Pancreas (tissue), 10 donors: Measurements from ENCODE around the gene VAC14. TPM values are rescaled to one million over a fixed set of nuclear protein-coding genes. Genes with fewer than 3 reads are reported as not detected.
A peak's percentile ranks its signal among the peaks of the same experiment; 100 is the strongest.
"Not testable (repeated sequence)": the region's sequence is repeated elsewhere in the genome, so short reads cannot be mapped to it uniquely, and the experiment has no call there.

Source experiments
- ATAC-seq, 4 donors: fragments of 200-7000 bp; cut with Tn5 transposase; one replicate each; pipeline versions ENCODE4 v1.8.0 to v1.9.1; 2020; ENCODE audit warnings: mild to moderate bottlenecking in 4 of 4, moderate library complexity in 4 of 4
- DNase-seq, 6 donors: peaks; one replicate each; pipeline ENCODE4 v3.0.0-alpha.2; 2020
- FAIRE-seq: peaks from 2 replicates; lab custom pipeline; 2012; peaks lifted over from hg19 to GRCh38; lab: Jason Lieb, UNC
- H3K27ac ChIP-seq, 4 donors: fragments of 200-600 bp; sonication (generic); 1 replicate in 3 of 4; 2 replicates in 1 of 4; pipeline versions ENCODE4 v1.5.0 to v1.8.0; 2020
- H3K27me3 ChIP-seq, 4 donors: fragments of 200-600 bp; one replicate each; pipeline ENCODE4 v1.8.0; 2021
- H3K36me3 ChIP-seq, 3 donors: fragments of 200-600 bp; sonication (generic) in 1 of 3; one replicate each; pipeline versions ENCODE4 v1.5.0 to v1.8.0; 2020 to 2021
- H3K4me1 ChIP-seq, 3 donors: fragments of 200-600 bp; one replicate each; pipeline ENCODE4 v1.8.0; 2021
- H3K4me3 ChIP-seq, 4 donors: fragments of 200-600 bp; sonication (generic) in 2 of 4; one replicate each; pipeline versions ENCODE4 v1.5.0 to v1.8.0; 2020 to 2021
- H3K9me3 ChIP-seq, 4 donors: fragments of 200-600 bp; one replicate each; pipeline ENCODE4 v1.8.0; 2021
- CTCF ChIP-seq, 4 donors: fragments of 200-600 bp; sonication (generic) in 3 of 4; IDR thresholded peaks; one replicate each; pipeline versions ENCODE4 v1.5.0 to v1.8.0; 2021; ENCODE audit warnings: antibody characterized with exemption in 4 of 4
- WGBS, 2 donors: extraction: QIAGEN DNeasy Blood & Tissue Kit; methylation state at CpG; one replicate each; pipeline ENCODE4 v1.1.7; 2013; 5-methylcytosine and 5-hydroxymethylcytosine counted together
- intact Hi-C, 3 donors: fragments of 100-400 bp; cut with DNase I; formaldehyde crosslinking; loops; one replicate each; pipeline versions ENCODE4 v1.11.1 to v1.14.2; 2022
- polyA plus RNA-seq, 2 donors: library from polyadenylated mRNA; stranded (reverse); fragments of 200-250 nt; gene quantifications; one replicate each; pipeline ENCODE4 v1.2.3, GENCODE V29; 2013
- total RNA-seq, 6 donors: library from RNA; stranded (reverse); fragmentation: NEBNext Ultra II Directional in 4 of 6; extraction: Animal tissue kit (Norgen Biotek cat#: 25700) in 4 of 6; gene quantifications; one replicate each; pipeline versions ENCODE4 v1.2.1 to v1.2.4, GENCODE V29; 2021 to 2023
- donor health status: healthy with polysubstance abuse.
- donor health status: DM: no; HTN: no; CAD: no; lungs with moderate emphysema.
- donor health status: DM: no; HTN: no; CAD: no.
- donor health status: control.
- donor health status: control.
- donor health status: Bipolar disorder and iron deficiency.
- donor health status: DM: yes; HTN: yes; CAD: no.
- donor health status: DM: no; HTN: no; CAD: no.
- donor health status: DM: no; HTN: no; CAD: no.
- donor health status: DM: yes; HTN: yes; CAD: no.

The VAC14 gene
- total and polyA plus RNA-seq, 8 donors = 9.6 to 36.3 (median 14.9) TPM

- Histone ChIP-seq H3K27ac (no peak overlapping the region), H3K36me3 (no peaks in the 10 kb centered on the region), H3K27me3 (no peaks in the 10 kb centered on the region), H3K4me3 (no peak overlapping the region), H3K4me1 (peaks cover 17 to 32% (median 19%) of the 10 kb centered on the region in 3 donors), H3K9me3 (no peaks in the 10 kb centered on the region)
- FAIRE-seq (no peak), DNase-seq (peak in 1 of 6 donors; percentile 34), ATAC-seq (no peak)
- intact Hi-C loops = no loop called here
- TF ChIP-seq CTCF (IDR thresholded peaks at IDR 0.05) = no peak
- WGBS, 2 donors = 83 to 88% methylated on average over 10 of the region's 10 CpGs
Measured at GRCh38 chr16:70743791-70744190, 57.2 kb downstream of the VAC14 start.

GRCh38 chr16:70742967-70743366, 58.0 kb downstream of the VAC14 start:
- FAIRE-seq, H3K36me3 ChIP-seq, H3K27me3 ChIP-seq, ATAC-seq, H3K27ac ChIP-seq, H3K9me3 ChIP-seq, H3K4me3 ChIP-seq, DNase-seq, intact Hi-C loops: not testable (repeated sequence)
- 97 to 98% methylated on average over 9 of the region's 9 CpGs for WGBS, 2 donors
- H3K4me1 ChIP-seq = peaks cover 17 to 26% (median 19%) of the 10 kb centered on the region in 3 donors

GRCh38 chr16:70741783-70742125, 59.2 kb downstream of the VAC14 start:
- peaks cover 11 to 15% (median 11%) of the 10 kb centered on the region in 3 donors for H3K4me1 ChIP-seq
- H3K36me3 ChIP-seq = no peaks in the 10 kb centered on the region
- DNase-seq (no peak), FAIRE-seq (no peak), ATAC-seq (no peak)
- no peak for TF ChIP-seq CTCF (IDR thresholded peaks at IDR 0.05)
- no peak overlapping the region for H3K27ac ChIP-seq
- no peaks in the 10 kb centered on the region for H3K9me3 ChIP-seq
- H3K27me3 ChIP-seq = no peaks in the 10 kb centered on the region
- intact Hi-C loops = no loop called here
- WGBS, 2 donors = 88% methylated on average over 9 of the region's 9 CpGs
- H3K4me3 ChIP-seq = no peak overlapping the region

GRCh38 chr16:70740914-70741782, 59.8 kb downstream of the VAC14 start:
- H3K9me3 ChIP-seq = no peaks in the 10 kb centered on the region
- TF ChIP-seq CTCF (IDR thresholded peaks at IDR 0.05) = no peak
- DNase-seq (no peak), ATAC-seq (no peak), FAIRE-seq (no peak)
- peaks cover 6 to 9% (median 7%) of the 10 kb centered on the region in 3 donors for H3K4me1 ChIP-seq
- no peak overlapping the region for H3K27ac ChIP-seq
- no peaks in the 10 kb centered on the region for H3K27me3 ChIP-seq
- intact Hi-C loops = no loop called here
- H3K4me3 ChIP-seq = no peak overlapping the region
- WGBS, 2 donors = 86 to 88% methylated on average over 20 of the region's 20 CpGs
- H3K36me3 ChIP-seq = no peaks in the 10 kb centered on the region

GRCh38 chr16:70740174-70740913, 60.6 kb downstream of the VAC14 start:
- DNase-seq = no peak
- Histone ChIP-seq H3K4me3 (no peak overlapping the region), H3K4me1 (peaks cover 0 to 1% (median 0%) of the 10 kb centered on the region in 3 donors), H3K9me3 (no peaks in the 10 kb centered on the region), H3K36me3 (no peaks in the 10 kb centered on the region), H3K27ac (no peak overlapping the region), H3K27me3 (no peaks in the 10 kb centered on the region)
- intact Hi-C loops = no loop called here
- ATAC-seq = no peak
- no peak for FAIRE-seq
- TF ChIP-seq CTCF (IDR thresholded peaks at IDR 0.05) = no peak
- 83 to 88% methylated on average over 16 of the region's 16 CpGs for WGBS, 2 donors
